ENCODE data around the gene TSG101.
A peak's percentile ranks its signal among the peaks of the same experiment; 100 is the strongest.

Gene TSG101, protein sequence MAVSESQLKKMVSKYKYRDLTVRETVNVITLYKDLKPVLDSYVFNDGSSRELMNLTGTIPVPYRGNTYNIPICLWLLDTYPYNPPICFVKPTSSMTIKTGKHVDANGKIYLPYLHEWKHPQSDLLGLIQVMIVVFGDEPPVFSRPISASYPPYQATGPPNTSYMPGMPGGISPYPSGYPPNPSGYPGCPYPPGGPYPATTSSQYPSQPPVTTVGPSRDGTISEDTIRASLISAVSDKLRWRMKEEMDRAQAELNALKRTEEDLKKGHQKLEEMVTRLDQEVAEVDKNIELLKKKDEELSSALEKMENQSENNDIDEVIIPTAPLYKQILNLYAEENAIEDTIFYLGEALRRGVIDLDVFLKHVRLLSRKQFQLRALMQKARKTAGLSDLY

DNA sequence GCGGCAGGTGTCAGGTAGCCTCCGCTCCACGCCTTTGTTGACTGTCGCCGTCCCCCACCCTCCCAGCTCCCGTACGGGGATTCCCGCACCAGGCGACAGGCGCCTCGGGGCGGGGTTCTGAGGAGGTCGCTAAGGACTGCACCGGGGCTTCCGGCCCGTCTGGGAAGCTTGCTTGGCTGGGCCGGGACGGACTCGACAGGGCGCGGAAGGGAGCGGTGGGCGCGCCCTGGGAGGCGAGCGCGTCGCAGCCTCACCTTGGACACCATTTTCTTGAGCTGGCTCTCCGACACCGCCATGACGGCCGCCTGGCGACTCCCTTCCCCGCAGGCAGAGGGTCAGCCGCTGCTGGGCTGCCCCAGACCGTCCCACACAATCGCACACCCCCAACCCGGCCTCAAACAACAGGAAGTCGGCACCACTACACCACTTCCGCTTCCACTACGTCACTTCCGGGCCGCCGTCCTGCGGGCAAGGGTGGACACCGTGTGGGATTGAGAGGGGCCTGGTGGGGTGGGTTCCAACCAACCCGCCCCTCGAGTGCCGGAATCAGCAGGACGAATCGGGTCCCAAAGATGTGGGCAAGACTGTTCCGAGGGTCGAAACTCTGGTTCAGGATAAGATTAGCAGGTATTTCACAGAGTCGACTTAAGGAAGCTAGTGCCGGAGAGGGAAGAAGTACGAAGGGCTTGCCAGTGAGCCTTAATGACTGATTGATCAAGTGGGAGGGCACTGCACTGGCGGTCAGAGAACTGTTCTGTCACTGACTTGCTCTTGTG, at the start of gene TSG101:
Gene TSG101 (minus strand): TSS at position 422 of the 776 bp plus-strand sequence. CDS start 126 bp downstream, at position 296.
- DNase-seq (ENCODE audit: low read depth in 3 of 3), result peak; percentile 85 to 90 (median 89)

DNA sequence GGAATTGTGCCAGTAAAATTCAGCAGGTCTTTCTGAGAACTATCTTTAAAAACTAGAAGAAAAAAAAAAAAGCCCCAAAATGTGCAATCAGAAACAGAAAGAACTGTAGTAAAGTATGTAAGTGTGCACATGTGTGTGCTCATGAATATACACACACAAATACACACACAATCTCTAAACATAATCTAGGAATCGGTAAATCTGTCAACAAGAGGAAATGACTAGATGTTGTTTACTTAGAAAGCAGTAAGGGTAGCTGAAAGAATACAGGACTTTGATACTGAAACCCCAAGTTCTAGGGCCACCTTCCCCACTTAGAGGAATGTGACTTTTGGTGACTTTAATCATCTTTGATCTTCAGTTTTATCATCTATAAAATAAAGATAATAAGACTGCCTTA, 48.6 kb upstream of the TSG101 start:
- DNase-seq (ENCODE audit: low read depth in 3 of 3), result no peak

DNA sequence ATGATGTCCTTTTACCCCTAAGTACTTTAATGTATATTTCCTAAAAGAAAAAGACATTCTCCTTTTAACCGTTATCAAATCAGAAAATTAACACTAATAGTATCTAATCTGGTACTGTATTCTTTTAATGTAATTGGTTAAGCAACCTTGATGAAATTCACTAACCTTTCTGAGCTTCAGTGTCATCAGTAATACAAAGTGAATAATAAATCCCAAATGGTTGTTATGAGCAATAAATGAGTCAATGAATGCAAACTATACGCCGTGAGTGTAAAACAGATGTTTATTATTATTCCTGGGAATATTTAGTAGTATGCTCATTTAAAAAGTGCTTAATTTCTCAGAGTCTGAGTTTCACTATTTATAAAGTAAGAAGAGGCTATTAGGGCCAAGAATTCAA, 40.3 kb upstream of the TSG101 start:
- no peak for DNase-seq (ENCODE audit: low read depth in 3 of 3)

DNA sequence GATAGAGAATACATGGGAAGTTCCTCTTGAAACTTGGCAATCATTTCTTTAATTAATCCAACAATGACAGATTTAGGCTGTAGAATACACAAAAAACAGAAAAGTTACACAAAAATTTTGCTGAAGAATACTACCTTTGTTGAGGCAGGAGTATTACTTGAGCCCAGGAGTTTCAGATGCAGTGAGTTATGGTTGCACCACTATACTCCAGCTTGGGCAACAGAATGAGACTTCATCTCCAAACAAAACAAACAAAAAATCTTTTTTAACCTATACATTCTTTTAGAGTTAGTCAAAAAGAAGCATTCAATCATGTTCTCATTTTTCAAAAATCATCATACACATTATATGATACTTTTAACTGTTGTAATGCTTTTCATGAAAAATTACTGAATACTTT, 39.7 kb upstream of the TSG101 start:
- DNase-seq (ENCODE audit: low read depth in 3 of 3), result no peak

DNA sequence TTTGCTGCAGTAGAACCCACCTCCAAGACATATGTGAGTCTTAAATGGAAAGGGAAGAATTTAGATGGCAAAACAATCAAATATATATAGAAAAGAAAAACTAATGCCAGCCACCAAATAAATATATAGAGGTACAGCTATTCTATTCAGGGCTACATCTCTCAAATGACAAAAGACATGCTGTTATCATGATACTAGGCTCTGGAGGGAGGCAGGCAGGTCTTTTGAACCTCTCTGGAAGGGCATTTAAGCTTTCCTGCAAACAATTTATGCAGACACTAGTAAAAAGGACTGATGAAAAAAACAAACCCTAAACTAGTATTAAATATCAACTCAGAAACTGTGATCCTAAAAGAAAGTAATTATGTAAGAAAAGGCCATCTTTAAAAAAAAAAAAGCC, 37.4 kb upstream of the TSG101 start:
- DNase-seq (ENCODE audit: low read depth in 3 of 3), result no peak

DNA sequence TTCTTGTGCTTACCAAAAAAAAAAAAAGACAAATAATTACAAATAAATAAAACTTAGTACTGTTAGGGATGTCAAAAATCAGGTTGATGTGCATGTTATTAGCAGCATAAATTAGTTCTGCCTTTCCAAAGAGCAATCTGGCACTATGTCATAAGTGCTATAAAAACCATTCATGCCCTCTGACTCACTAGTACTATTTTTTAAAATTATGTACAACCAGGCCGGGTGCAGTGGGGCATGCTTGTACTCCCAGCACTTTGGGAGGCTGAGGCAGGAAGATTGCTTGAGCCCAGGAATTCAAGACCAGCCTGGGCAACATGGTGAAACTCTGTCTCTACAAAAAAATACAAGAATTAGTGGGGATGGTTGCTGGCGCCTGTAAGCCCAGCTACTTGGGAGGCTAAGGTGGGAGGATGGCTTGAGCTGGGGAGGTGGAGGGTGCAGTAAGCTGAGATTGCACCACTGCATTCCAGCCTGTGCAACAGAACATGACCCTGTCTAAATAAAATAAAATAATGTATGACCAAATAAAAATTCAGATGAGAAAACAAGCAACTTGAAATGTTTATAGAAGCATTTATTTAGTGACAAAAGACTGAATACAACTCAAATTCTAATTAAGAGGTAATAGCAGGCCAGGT, 36.5 kb upstream of the TSG101 start:
- DNase-seq (ENCODE audit: low read depth in 3 of 3), result no peak

DNA sequence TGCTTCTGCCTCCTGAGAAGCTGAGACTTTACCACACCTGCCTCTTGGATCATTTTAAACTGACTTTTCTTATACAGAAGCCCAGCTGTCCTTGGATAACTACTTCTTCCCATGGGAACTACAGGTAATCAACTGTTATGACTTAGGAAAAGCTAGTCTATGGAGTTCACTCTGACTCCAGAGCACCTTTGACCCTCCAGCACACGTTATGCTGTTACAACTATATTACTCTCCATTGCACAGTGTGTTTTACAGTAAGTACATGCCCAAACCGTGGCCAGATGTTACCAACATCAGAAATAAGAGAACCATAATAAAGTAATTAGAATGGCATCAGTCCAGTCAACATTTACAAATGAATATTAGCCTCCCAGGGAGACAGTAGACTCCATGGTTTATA, 21.3 kb upstream of the TSG101 start:
- DNase-seq (ENCODE audit: low read depth in 3 of 3), result no peak

DNA sequence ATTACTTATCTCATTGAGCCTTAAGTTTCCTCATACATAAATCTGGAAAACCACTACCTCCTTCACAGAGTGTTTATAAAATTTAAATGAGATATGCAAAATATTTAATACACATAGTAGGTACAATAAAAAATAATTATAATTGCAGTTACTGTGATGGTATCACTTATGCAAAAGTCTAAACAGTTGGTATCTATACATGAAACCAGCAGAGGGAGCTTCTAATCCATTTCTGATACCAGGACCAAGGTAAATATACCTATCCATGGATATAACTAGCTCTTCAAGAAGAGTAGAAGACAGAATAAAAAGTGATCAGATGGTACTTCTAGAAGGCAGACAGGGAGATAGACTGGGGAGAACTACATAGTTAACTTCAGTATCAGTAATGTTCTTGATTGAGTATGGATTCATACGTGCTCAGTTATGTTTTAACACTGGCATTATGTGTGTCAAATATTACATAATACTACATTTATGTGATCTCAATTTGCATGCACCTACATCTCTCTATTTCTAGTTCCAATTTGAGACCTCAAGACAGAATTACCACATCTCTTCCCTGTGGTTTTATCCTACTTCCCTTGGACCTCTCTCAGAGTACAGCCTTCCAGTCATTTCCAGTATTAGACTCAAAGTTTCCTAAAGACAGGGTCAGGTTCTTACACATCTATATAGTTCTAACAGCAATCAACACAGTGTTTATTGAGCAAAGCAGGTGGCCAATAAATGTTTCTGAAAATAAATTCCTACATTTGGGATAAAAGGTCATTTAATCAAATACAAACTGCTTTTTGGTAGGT, 13.7 kb upstream of the TSG101 start:
- DNase-seq (ENCODE audit: low read depth in 3 of 3), result no peak

DNA sequence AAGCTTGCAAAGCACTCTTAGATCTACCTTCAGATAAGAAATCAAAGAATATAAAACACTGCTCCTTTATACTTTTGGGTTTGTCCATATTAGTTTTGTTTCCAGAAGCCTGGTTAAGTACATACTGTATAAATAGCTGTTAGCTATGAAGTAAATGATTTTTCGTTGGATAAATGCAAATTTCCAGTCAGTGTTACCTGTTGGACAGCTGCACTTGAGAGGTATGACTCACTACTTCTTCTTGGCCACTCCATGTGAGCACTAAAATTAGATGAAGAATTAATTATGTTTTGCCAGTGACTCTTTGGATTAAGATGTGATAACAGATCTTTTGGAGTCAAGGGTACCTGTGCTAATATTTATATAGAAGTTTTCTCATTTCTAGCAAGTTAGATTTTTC, 9.5 kb upstream of the TSG101 start:
- DNase-seq (ENCODE audit: low read depth in 3 of 3), result no peak

DNA sequence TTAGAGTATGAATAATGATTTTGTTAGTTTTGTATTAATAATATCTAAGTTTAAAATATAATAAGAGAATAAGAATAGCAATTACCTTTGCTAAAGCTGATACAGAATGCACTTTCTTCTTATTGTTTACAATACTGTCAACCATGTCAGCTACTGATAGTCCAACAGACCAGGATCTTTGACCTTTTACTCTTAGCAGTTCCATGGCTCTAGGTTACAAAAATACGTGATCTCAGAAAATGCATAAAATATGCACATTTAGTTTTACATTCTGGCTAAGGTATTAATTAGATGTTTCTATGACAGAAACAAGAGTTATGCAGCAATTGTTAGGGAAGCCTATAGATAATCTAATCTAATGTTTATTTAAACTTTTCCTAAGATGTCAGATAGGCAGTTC, 7.5 kb upstream of the TSG101 start:
- no peak for DNase-seq (ENCODE audit: low read depth in 3 of 3)

DNA sequence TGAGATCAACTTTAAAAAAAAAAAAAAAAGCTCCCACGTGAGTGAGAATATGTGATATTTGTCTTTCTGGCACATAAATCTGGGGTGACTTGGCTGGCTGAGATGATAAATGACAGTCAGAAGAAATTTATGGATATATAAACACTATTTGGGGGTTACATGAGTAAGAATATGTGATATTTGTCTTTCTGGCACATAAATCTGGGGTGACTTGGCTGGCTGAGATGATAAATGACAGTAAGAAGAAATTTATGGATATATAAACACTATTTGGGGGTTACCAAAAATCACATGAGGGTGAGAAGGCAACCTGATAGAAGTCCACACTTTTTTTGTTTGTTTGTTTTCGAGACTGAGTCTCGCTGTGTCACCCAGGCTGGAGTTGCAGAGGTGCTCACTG, 6.6 kb upstream of the TSG101 start:
- no peak for DNase-seq (ENCODE audit: low read depth in 3 of 3)

DNA sequence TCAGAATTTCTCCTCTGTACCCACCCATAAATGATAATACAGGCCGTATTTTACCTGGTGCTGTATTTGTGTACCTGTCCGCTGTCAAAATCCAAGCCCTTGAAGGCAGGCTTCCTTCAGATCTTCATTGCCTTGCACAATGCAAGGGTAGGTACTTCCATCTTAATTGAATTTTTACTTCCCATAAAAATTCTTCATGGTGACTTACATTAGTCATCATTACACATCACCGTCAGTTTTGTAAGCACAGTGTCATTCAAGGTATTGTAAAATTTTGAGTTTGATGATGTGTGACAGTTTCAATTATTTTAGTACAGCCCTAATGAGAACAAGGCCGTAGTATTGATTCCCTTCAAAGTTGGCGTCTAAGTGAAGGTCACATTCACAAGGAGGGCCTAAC, 770 bp upstream of the TSG101 start:
- no peak for DNase-seq (ENCODE audit: low read depth in 3 of 3)

DNA sequence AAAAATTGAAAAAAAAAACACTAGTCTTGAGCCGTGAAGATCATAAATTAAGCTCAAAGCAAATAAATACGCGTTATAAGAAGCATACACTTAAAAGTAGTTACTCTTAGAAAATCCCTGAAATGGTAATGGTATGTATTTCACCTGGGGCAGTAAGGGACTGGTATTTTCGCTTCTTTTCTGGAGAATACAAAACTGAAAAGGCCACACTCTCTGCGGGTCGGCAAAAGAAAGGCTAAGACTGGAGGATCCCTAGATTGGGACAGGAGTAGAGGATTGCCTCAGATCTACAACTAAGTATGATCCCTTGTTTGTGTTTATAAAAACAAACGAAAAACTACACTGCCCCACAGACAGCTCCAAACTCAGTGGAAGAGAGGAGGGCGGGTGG, 617 bp downstream of the TSG101 start:
- DNase-seq (ENCODE audit: low read depth in 3 of 3), result no peak

DNA sequence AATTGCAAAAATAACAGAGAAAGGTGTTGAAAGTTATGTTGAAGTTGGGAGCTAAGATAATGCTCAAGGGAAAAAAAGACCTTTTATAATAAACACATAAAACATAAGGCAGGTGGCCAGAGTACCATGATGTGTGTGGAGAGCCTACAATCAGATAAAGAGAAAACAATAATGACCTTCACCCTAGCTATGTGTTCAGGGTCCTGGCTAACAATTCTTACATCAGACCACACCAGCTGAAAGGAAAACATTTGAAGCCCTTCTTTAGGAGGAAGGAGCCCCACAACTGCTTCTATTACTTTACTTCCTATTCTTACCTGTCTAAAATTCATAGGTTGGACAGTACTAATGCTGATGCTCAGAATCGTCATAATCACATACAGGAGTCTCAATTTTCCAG, 2.5 kb downstream of the TSG101 start:
- DNase-seq (ENCODE audit: low read depth in 3 of 3), result no peak

DNA sequence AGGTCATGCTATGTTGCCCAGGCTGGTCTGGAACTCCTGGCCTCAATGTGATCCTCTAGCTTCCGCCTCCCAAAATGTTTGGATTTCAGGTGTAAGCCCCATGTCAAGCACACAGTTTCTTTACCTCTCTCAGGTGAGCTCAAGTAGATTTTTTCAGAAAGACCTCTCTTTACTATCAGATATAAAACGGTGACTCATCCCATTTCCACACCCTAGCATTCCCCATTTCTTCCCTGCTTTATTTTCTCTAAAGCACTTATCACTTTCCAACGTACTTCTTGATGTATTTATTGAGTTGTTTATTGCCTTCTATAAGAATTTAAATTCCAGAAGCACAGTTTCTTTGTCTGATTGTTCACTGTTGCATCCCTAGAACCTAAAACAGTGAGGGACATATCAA, 3.7 kb downstream of the TSG101 start:
- DNase-seq (ENCODE audit: low read depth in 3 of 3), result no peak

DNA sequence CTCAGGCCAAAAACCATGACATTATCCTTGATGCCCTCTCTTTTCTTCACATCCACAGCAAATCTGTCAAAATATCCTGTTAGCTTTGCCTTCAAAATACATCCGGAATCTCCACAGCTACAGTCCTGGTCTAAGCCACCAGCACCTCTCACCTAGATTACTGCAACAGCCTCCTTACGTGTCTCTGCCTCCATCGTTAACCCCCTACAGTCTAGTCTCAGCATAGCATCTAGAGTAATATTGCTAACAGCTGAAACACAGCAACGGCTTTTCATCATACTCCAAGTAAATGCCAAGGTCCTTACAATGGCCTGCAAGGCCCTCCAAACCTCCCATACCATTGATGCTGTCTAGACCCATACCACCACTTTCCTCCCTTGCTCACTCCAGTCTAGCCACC, 4.4 kb downstream of the TSG101 start:
- DNase-seq (ENCODE audit: low read depth in 3 of 3), result no peak

DNA sequence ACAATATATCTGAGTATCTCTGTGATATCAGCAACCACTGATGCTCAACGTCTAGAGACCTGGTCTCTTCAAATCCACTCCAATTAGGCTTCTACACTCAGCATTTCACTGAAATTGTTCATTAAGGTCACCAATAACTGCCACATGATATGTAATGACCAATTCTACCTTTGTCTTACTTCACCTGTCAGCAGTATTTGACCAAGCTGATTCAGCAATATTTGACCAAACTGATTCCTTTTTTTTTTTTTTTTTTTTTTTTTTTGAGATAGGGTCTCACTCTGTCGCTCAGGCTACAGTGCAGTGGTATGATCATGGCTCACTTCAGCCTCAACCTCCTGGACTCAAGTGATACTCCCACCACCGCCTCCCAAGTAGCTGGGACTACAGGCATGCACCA, 5.6 kb downstream of the TSG101 start:
- DNase-seq (ENCODE audit: low read depth in 3 of 3), result no peak

DNA sequence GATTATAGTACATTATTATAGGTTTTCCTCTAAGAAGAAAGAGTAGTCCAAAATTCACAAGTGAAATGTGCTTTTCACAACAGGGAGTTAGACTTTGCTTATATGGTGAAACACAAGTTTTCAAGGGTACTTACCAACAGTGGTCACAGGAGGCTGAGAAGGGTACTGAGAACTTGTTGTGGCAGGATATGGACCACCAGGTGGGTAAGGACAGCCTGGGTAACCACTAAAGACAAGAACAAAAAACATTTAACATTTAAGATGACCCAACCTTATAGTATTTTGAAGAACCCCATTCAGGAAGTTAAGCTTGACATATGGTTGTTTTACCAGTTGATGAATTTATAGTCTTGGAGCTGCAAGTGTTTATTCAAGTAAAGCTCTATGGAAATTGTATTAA, 24.4 kb downstream of the TSG101 start:
- no peak for DNase-seq (ENCODE audit: low read depth in 3 of 3)

DNA sequence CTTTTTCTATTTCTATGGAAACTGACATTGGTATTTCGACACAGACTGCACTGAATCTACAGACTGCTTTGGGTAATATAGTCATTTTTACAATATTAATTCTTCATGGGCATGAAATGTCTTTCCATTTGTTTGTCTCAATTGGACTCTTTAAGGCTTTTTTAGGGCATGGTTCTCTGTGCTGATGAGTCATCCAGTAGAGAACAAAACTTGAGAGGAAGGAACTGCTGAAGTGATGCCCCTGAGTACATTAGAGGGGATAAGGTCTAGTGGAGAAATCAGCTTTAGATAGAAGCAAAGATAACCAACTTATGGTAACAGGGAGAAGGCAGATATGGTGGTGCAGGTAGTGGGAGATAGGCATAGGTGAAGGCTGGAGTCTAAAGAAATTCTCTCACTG, 25.1 kb downstream of the TSG101 start:
- no peak for DNase-seq (ENCODE audit: low read depth in 3 of 3)

DNA sequence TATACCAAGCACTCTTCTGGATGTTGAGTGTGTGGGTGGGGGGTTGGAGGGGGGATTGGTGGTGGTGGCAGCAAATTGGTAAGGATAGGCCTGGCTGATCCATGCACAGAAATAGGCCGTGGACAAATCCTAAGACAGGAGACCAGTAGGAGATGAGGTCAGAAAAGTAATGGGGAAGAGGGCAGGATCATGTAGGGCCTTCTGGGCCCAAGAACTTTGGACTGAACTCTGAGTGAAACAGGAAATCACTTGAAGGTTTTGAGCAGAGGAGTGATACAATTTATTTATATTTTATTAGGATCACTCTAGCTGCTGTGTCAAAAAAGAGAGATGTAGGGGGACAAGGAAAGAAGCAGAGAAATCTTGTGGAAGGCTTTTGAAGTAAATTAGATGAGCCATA, 28.7 kb downstream of the TSG101 start:
- no peak for DNase-seq (ENCODE audit: low read depth in 3 of 3)

DNA sequence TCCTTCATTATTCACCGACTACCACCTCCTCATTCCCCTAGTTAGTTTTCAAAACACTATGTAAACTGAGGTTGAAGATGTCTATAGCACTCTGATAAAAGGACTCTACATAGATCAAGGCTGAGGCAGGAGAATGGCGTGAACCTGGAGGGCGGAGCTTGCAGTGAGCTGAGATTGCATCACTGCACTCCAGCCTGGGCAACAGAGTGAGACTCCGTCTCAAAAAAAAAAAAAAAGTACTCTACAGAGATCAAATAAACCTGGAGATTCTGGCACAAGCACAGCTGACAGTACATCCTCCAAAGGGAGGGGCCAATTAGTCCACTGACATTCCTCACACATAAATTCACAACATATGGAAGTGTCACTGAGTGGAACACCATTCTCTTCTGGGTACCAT, 31.0 kb downstream of the TSG101 start:
- no peak for DNase-seq (ENCODE audit: low read depth in 3 of 3)

DNA sequence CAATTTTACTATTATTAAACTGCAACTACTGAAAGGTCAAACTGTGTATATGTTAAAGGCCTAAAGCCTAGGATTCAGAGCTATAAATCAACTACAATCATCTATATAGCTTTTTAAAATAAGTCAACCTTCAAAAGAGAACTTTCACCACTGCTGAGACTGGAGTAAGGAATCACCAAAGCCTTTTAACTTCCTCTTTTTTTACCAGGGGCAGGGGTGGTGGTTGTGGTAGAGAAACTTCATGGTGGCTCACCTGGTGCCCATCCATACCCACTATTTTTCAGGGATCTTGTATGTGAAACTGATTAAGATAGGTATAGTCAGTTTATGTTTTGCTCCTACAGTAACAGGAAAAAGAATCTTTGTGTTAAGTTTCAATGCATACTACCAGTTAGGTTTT, 31.5 kb downstream of the TSG101 start:
- DNase-seq (ENCODE audit: low read depth in 3 of 3), result no peak
